AG04449 (cell line): ENCODE measurements around the gene RAB11FIP4.

Source experiments
- CTCF ChIA-PET: fragments of 350-600 bp; formaldehyde crosslinking; extraction: SDS; loops from one replicate; lab custom pipeline; 2021; ENCODE audit warnings: antibody characterized with exemption; lab: Yijun Ruan, JAX
- POLR2A ChIA-PET: fragments of 400-600, 350-600 bp; formaldehyde crosslinking; extraction: SDS; loops from one replicate; lab custom pipeline; 2020; ENCODE audit warnings: antibody characterized with exemption, inconsistent platforms; lab: Yijun Ruan, JAX
- DNase-seq: peaks from one replicate; pipeline ENCODE4 v3.0.0-alpha.2; 2010; ENCODE audit warnings: low read depth, low spot score
- H3K4me3 ChIP-seq: 2 replicates; pipeline ENCODE4 v1.5.1; 2011; ENCODE audit warnings: low read depth, mild to moderate bottlenecking, control low read depth, low read length
- TF ChIP-seq, protein P1 (sequence below): IDR thresholded peaks from one replicate; pipeline ENCODE4 v1.5.1; 2011; ENCODE audit warnings: mild to moderate bottlenecking, moderate library complexity, low read length, control low read depth, inconsistent platforms; ENCODE audit not compliant: insufficient read depth; ENCODE audit errors: missing control alignments

The RAB11FIP4 gene

DNA sequence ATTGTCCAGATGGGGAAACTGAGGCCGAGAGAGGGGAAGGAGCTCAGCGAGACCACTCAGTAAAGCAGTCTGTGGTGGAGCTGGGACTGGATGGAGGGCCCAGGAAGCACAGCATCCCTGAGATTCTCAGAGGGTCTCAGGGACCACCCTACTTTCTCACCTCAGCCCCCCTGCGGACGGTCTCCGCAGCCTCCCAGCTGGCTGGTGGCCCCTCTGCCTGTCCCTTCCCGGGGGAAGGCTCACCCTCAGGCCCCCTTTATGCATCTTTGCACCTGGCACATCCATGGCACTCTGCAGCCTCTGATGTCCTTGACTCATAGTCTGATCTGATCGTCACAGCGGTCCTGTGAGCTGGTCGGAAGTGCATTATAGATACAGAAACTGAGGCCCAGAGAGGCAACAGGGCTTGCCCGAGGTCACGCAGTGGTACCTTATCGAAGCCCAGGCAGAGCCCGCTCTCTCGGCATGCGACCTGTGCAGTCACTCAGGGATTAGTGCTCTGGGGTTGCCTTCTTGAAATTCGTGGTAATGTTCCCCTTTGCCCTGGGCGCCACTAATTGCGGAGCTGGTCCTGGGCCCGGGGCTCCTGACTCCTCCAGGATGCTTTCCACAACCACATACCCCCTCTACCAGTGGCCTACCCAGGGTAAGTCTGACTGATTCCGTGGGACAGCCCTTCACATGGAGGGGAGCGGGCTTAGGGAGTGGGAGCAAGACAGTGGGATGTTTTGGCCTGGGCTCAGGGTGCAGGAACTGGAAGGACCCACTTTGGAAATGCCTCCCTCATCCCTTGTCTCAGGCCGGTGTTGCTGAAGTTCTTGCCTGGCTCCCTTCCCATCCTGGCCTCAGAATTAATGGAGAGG lies 24.4 kb downstream of the RAB11FIP4 start:
- POLR2A ChIA-PET: interaction anchor here (0.7 kb wide), 1 partner anchor 426 kb away, joined by 3 read pairs; no protein-coding TSS in a partner anchor
- H3K4me3 ChIP-seq: no peak overlapping the region
- DNase-seq: no peak
- TF ChIP-seq, protein P1, sequence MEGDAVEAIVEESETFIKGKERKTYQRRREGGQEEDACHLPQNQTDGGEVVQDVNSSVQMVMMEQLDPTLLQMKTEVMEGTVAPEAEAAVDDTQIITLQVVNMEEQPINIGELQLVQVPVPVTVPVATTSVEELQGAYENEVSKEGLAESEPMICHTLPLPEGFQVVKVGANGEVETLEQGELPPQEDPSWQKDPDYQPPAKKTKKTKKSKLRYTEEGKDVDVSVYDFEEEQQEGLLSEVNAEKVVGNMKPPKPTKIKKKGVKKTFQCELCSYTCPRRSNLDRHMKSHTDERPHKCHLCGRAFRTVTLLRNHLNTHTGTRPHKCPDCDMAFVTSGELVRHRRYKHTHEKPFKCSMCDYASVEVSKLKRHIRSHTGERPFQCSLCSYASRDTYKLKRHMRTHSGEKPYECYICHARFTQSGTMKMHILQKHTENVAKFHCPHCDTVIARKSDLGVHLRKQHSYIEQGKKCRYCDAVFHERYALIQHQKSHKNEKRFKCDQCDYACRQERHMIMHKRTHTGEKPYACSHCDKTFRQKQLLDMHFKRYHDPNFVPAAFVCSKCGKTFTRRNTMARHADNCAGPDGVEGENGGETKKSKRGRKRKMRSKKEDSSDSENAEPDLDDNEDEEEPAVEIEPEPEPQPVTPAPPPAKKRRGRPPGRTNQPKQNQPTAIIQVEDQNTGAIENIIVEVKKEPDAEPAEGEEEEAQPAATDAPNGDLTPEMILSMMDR: no peak
- CTCF ChIA-PET: interaction anchor here (0.9 to 1.6 kb wide), 3 partner anchors 19 to 24 kb away, joined by 3 read pairs; no protein-coding TSS in a partner anchor

DNA sequence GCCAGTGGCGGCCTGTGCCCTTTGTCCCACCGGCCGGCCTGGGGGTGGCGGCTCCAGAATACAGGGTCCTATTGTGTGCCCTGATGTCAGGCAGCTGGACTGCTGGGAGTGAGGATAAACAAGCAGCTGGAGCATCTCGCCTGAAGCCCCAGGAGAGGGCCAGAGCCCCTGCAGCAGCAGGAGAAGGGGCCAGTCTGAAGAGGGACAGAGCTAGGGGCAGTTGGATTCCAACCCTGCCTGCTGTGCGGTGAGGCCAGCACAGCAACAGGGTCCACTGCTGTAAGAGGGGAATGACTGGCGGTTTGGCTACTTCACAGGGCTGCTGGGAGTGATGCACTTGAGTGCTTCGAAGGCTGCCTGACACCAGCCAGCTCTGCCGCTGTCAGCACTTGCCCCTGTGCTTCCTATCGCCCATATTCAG lies 25.0 kb downstream of the RAB11FIP4 start:
- ChIA-PET POLR2A (interaction anchor here (0.7 kb wide), 1 partner anchor 425 kb away, joined by 3 read pairs; no protein-coding TSS in a partner anchor), CTCF (interaction anchor here (1.1 kb wide), 1 partner anchor 23 kb away, joined by 3 read pairs; no protein-coding TSS in a partner anchor)
- no peak overlapping the region for H3K4me3 ChIP-seq
- TF ChIP-seq, protein P1: no peak
- no peak for DNase-seq

DNA sequence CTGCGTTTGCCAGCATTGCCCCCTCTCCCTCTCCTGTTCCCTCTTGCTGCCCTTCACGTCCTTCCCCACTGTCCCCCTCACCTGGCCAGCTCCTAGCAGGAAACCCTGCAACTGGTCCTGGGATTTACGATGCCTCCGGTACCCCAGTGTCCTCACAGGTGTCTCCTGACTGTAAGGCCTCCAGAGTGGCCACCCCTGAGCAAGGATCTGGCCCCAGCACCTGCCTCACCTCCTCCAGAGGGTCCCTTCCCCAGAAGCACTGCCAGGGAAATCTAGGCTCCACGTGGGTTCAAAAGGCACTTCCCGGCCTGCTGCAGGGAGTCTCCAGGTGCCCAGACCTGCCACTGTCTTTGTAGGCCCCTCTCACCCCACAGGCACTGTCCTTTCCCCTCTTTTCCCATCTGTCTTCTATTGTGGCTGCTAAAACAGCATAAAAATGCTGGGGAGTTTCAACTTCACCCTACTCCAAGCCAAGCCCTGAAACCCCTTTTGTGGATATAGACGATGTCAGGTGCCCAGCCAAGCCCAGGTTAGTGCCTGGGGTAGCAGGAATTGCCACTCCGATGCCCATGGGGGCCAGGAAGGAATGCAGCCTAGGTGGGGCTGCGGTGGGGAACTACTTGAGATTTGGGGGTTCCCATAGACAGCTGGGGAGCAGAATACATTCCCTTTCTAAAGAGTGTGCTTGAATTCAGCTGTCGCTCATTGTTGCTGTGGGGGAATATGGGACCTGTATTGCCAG lies 25.7 kb downstream of the RAB11FIP4 start:
- TF ChIP-seq, protein P1: no peak
- DNase-seq: no peak
- CTCF ChIA-PET: no interaction called here
- no peak overlapping the region for H3K4me3 ChIP-seq
- POLR2A ChIA-PET: interaction anchor here (0.7 kb wide), 1 partner anchor 424 kb away, joined by 3 read pairs; no protein-coding TSS in a partner anchor

DNA sequence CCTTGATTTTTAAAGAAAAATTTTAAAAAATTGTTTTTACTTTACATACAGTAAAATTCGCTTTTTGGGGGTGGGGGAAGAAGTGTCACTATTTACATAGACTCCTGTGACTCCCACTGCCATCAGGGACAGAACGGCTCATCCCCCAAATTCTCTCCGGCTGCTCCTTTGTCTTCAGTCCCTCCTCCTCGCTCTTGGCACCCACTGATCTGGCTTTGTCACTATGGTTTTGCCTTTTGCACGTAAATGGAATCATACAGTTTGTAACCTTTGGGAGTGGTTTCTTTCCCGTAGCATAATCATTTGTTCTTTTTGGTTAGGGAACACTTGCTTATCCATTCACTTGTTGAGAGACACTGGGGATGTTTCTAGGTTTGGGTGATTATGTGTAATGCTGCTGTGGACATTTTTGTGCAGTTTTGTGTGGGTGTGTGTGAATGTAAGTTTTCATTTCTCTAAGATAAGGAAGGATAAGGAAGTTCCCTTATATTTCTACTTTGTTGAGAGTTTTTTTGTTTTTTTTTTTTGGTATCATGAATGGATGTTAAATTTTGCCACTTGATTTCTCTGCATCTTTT lies 27.4 kb downstream of the RAB11FIP4 start:
- TF ChIP-seq, protein P1: no peak
- DNase-seq: no peak
- POLR2A ChIA-PET: no interaction called here
- CTCF ChIA-PET: no interaction called here
- no peak overlapping the region for H3K4me3 ChIP-seq

DNA sequence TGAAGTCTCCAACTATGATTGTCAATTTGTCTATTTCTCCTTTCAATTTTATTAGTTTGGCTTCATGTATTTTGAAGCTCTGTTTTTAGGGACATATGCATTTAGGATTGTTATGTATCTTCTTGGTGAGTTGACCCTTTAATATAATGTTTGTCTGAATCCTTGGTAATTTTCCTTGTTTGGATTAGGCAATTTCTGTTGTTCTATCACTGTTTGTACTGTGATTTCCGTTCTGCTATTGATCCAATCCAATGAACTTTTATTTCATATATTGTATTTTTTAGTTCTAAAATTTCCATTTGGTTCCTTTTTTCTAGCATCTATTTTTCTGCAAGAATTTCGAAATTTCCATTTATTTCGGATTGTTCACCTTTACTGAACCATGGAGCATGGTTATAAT lies 31.0 kb downstream of the RAB11FIP4 start:
- CTCF ChIA-PET: interaction anchor here (0.9 to 1.4 kb wide), 4 partner anchors 15 to 440 kb away, joined by 3 to 5 read pairs (median 4); no protein-coding TSS in a partner anchor
- POLR2A ChIA-PET: no interaction called here
- H3K4me3 ChIP-seq: no peak overlapping the region

More for the DNA sequence above, 31.0 kb downstream of the RAB11FIP4 start:
- no peak for DNase-seq
- TF ChIP-seq, protein P1: no peak
